OCI-LY7 (cell line): ENCODE measurements around the gene POC1A. TPM values are rescaled to one million over a fixed set of nuclear protein-coding genes. Genes with fewer than 3 reads are reported as not detected.

Experiments used
- BruUV-seq: library from RNA; stranded (reverse); fragments of 400-500 nt; replicated peaks from 2 replicates; lab custom pipeline; 2021; lab: Mats Ljungman, UMichigan
- CTCF ChIA-PET: fragments of 300-600 bp; sonication (Branson Sonifier 250); formaldehyde crosslinking; loops from one replicate; lab custom pipeline; 2022; ENCODE audit warnings: antibody characterized with exemption; ENCODE audit not compliant: unreplicated experiment; lab: Charles Lee
- POLR2A ChIA-PET: fragments of 300-600 bp; sonication (Branson Sonifier 250); formaldehyde crosslinking; loops from one replicate; lab custom pipeline; 2022; ENCODE audit warnings: antibody characterized with exemption; lab: Charles Lee
- DNase-seq: peaks from one replicate; pipeline ENCODE4 v3.0.0-alpha.2; 2015; ENCODE audit warnings: low spot score
- H2AFZ ChIP-seq: fragments of 200-600 bp; sonication (generic), shearing (Covaris generic); 2 replicates; pipeline ENCODE4 v1.6.1; 2014; ENCODE audit warnings: mild to moderate bottlenecking, antibody characterized with exemption, low read length, moderate library complexity
- H3K27ac ChIP-seq: fragments of 200-600 bp; sonication (generic); 2 replicates; pipeline ENCODE4 v1.5.1; 2014; ENCODE audit warnings: mixed run types, low read depth, mild to moderate bottlenecking, moderate library complexity, low read length, inconsistent platforms; ENCODE audit not compliant: poor library complexity, severe bottlenecking
- H3K36me3 ChIP-seq: fragments of 200-600 bp; sonication (generic); 2 replicates; pipeline ENCODE4 v1.6.1; 2014; ENCODE audit warnings: mild to moderate bottlenecking, antibody characterized with exemption, low read length, moderate library complexity, mixed read lengths; ENCODE audit not compliant: insufficient read depth
- H3K4me1 ChIP-seq: fragments of 200-600 bp; sonication (generic); 2 replicates; pipeline ENCODE4 v1.5.1; 2014; ENCODE audit warnings: mild to moderate bottlenecking, low read length; ENCODE audit not compliant: insufficient read depth, poor library complexity, severe bottlenecking
- H3K4me2 ChIP-seq: fragments of 200-600 bp; sonication (generic); 2 replicates; pipeline ENCODE4 v1.6.1; 2014; ENCODE audit warnings: mild to moderate bottlenecking, low read length
- H3K4me3 ChIP-seq: fragments of 200-600 bp; sonication (generic); 2 replicates; pipeline ENCODE4 v1.5.1; 2014; ENCODE audit warnings: mild to moderate bottlenecking, low read depth, low read length; ENCODE audit not compliant: poor library complexity, severe bottlenecking
- H3K79me2 ChIP-seq: fragments of 200-600 bp; sonication (generic); 2 replicates; pipeline ENCODE4 v1.6.1; 2016; ENCODE audit warnings: low read depth, mild to moderate bottlenecking, low read length, moderate library complexity, mixed read lengths; ENCODE audit not compliant: insufficient read depth
- H3K9me2 ChIP-seq: fragments of 200-600 bp; sonication (generic); 2 replicates; pipeline ENCODE4 v1.6.1; 2016; ENCODE audit warnings: mild to moderate bottlenecking, low read length, mixed read lengths; ENCODE audit not compliant: insufficient read depth
- H3K9me3 ChIP-seq: fragments of 200-600 bp; sonication (generic); 2 replicates; pipeline ENCODE4 v1.6.1; 2014; ENCODE audit warnings: mild to moderate bottlenecking, mixed run types, low read length, mixed read lengths
- H4K20me1 ChIP-seq: fragments of 200-600 bp; sonication (generic); 2 replicates; pipeline ENCODE4 v1.6.1; 2014; ENCODE audit warnings: mild to moderate bottlenecking, antibody characterized with exemption, low read length, moderate library complexity, mixed read lengths; ENCODE audit not compliant: insufficient read depth
- CTCF ChIP-seq: fragments of 200-600 bp; sonication (generic); conservative IDR thresholded peaks from 2 replicates; pipeline ENCODE4 v1.5.1; 2014; ENCODE audit warnings: mild to moderate bottlenecking, antibody characterized with exemption, low read length, moderate library complexity, mixed read lengths
- EZH2phosphoT487 ChIP-seq: fragments of 200-600 bp; sonication (generic); IDR thresholded peaks from 2 replicates; pipeline ENCODE4 v1.6.1; 2018; ENCODE audit warnings: low read depth, borderline replicate concordance, mild to moderate bottlenecking, mixed run types, antibody characterized with exemption, low read length, moderate library complexity, mixed read lengths
- intact Hi-C: fragments of 100-400 bp; cut with micrococcal nuclease; formaldehyde crosslinking; loops from one replicate; pipeline ENCODE4 v1.10.0; 2022; ENCODE audit not compliant: unreplicated experiment
- total RNA-seq, 2 experiments: library from RNA; depleted of rRNA in 1 of 2; stranded (reverse); fragments of >200 nt in 1 of 2; shearing (Covaris generic) in 1 of 2; gene quantifications; 2 replicates each; pipeline ENCODE4 v1.2.3, GENCODE V29; 2014 to 2022

Gene POC1A
- total RNA-seq, 2 experiments from 2014 or later: 40.0 to 41.0 TPM

DNA sequence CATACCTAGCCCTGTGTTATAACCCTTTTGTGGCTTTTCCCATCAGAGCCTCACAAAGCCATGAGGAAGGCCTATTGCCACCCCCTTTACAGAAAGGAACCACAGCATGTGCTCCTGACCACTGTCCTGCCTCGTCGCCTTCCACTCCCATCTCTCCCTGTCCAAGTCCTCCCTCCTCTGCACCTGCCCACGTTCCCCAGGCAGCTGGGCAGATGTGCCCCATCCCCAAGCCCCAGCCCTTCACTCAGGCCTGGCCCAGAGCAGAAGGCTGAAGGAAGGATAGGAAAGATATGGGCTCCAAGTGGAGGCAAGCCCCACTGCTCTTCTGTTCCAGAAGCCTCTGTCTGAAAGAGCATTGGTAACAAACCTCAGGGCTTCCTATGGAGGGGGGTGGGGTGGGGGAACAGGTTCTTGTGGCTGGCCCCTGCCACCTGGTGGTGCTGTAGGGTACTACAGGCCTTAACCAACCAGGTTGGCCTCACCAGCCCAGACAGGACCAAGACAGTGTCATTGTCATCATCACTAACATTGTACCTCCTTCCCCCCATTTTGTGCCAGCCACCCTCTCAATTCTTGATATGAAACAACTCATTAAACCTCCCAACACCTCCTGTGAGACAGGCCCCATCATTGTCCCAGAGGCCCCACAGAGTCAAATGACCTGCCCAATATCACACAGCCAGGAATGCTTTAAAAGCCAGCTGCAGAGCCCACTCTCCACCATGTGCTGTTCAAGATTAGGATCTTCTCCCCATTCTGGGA, 10.0 kb downstream of the POC1A start:
- Histone ChIP-seq H3K9me3 (no peaks in the 10 kb centered on the region), H4K20me1 (no peaks in the 10 kb centered on the region), H3K4me2 (no peak overlapping the region), H3K4me1 (no peaks in the 10 kb centered on the region), H2AFZ (no peak overlapping the region), H3K9me2 (no peaks in the 10 kb centered on the region), H3K36me3 (peaks cover 89% of the 10 kb centered on the region), H3K27ac (no peak overlapping the region), H3K79me2 (no peaks in the 10 kb centered on the region), H3K4me3 (no peak overlapping the region)
- peak; percentile 94 for TF ChIP-seq CTCF
- no peak for TF ChIP-seq EZH2phosphoT487
- BruUV-seq: no TSS peak
- intact Hi-C loops: loop anchor here (1.0 to 2.0 kb wide), 3 partner anchors 91 to 201 kb away; partner anchors contain the start of gene PARP3
- DNase-seq: peak; percentile 81
- ChIA-PET POLR2A (no interaction called here), CTCF (no interaction called here)

GRCh38 chr3:52143616-52144015, 10.6 kb downstream of the POC1A start:
- Histone ChIP-seq H3K27ac (no peak overlapping the region), H3K4me1 (no peaks in the 10 kb centered on the region), H3K79me2 (no peaks in the 10 kb centered on the region), H3K36me3 (peaks cover 83% of the 10 kb centered on the region), H3K9me2 (no peaks in the 10 kb centered on the region), H2AFZ (no peak overlapping the region), H3K4me2 (no peak overlapping the region), H4K20me1 (no peaks in the 10 kb centered on the region), H3K4me3 (no peak overlapping the region), H3K9me3 (no peaks in the 10 kb centered on the region)
- BruUV-seq: no TSS peak
- POLR2A ChIA-PET: interaction anchor here (1.3 kb wide), 1 partner anchor 82 kb away, joined by 3 read pairs; the partner anchor contains the start of gene TLR9
- intact Hi-C loops: loop anchor here (1.0 to 2.0 kb wide), 3 partner anchors 90 to 201 kb away; partner anchors contain the start of gene PARP3
- no peak for DNase-seq
- TF ChIP-seq EZH2phosphoT487: no peak
- no peak for TF ChIP-seq CTCF
- CTCF ChIA-PET: interaction anchor here (0.9 kb wide), 1 partner anchor 10 kb away, joined by 3 read pairs; no protein-coding TSS in a partner anchor

DNA sequence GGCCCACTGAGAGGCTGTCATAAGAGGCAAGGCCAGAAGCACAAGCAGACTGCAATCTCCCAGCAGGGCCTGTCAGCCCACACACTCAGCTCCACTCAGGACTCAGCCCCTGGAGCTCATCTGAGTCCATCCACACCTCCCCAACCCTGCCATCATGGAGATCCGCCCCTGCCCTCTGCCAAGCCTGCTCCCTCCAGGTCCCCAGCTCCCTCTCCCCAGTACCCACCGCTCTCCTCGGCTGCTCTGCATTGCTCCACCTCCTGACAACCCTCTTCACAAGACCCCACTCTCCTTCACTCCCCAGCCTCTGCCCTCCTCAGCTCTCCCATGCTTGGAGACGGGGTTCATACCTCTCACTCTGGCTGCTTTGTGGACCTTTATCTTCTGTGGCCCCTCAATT, 11.1 kb downstream of the POC1A start:
- CTCF ChIA-PET: interaction anchor here (0.9 kb wide), 1 partner anchor 10 kb away, joined by 3 read pairs; no protein-coding TSS in a partner anchor

More for the DNA sequence above, 11.1 kb downstream of the POC1A start:
- no peak for TF ChIP-seq CTCF
- TF ChIP-seq EZH2phosphoT487: no peak
- H3K4me3 ChIP-seq: no peak overlapping the region
- no peaks in the 10 kb centered on the region for H3K9me2 ChIP-seq
- peaks cover 80% of the 10 kb centered on the region for H3K36me3 ChIP-seq
- no peak overlapping the region for H2AFZ ChIP-seq
- H4K20me1 ChIP-seq: no peaks in the 10 kb centered on the region
- DNase-seq: no peak
- H3K9me3 ChIP-seq: no peaks in the 10 kb centered on the region
- intact Hi-C loops: no loop called here
- no peaks in the 10 kb centered on the region for H3K4me1 ChIP-seq
- POLR2A ChIA-PET: interaction anchor here (0.5 to 1.3 kb wide), 2 partner anchors 82 to 311 kb away, joined by 3 read pairs; partner anchors contain the start of genes TLR9 and TNNC1
- H3K27ac ChIP-seq: no peak overlapping the region
- H3K79me2 ChIP-seq: no peaks in the 10 kb centered on the region
- no peak overlapping the region for H3K4me2 ChIP-seq
- BruUV-seq: no TSS peak
